Measurements from ENCODE around the gene CEMIP. TPM values are rescaled to one million over a fixed set of nuclear protein-coding genes. Genes with fewer than 3 reads are reported as not detected.

The CEMIP gene
- polyA plus RNA-seq, 1 experiment: 221 TPM

- H3K27me3 ChIP-seq (ENCODE audit: control insufficient read depth, insufficient read depth, low read length): no peaks in the 10 kb centered on the region
- no peaks in the 10 kb centered on the region for H3K9me3 ChIP-seq (ENCODE audit: control insufficient read depth, insufficient read depth, low read length)
- peak within 1 kb of the TSS; percentile 59 for H3K27ac ChIP-seq (ENCODE audit: low read depth, low read length)
- ChIA-PET POLR2A (interaction anchor here (1.8 kb wide), 1 partner anchor 11 kb away, joined by 13 read pairs; the partner anchor contains the start of gene TLNRD1), CTCF (interaction anchor here (1.8 kb wide), 1 partner anchor 277 kb away, joined by 13 read pairs; no protein-coding TSS in a partner anchor)
- DNase-seq (ENCODE audit: low read depth, low spot score): peak; percentile 81
- no peak for TF ChIP-seq CTCF (IDR thresholded peaks at IDR 0.05; ENCODE audit: low read depth, low read length)
- H3K4me3 ChIP-seq (ENCODE audit: low read depth, low read length): peak within 1 kb of the TSS; percentile 91
These were observed 210.6 kb downstream of the CEMIP start, which contains the start of gene MESD for GRCh38 chr15:80989518-80990478. MESD (minus strand) TSS chr15:80989819; CDS start chr15:80989791, 28 bp downstream.

- no peak for DNase-seq (ENCODE audit: low read depth, low spot score)
- POLR2A ChIA-PET: interaction anchor here (1.8 kb wide), 1 partner anchor 10 kb away, joined by 13 read pairs; the partner anchor contains the start of gene TLNRD1
- no peaks in the 10 kb centered on the region for H3K9me3 ChIP-seq (ENCODE audit: control insufficient read depth, insufficient read depth, low read length)
- H3K27ac ChIP-seq (ENCODE audit: low read depth, low read length): no peak overlapping the region
- H3K27me3 ChIP-seq (ENCODE audit: control insufficient read depth, insufficient read depth, low read length): no peaks in the 10 kb centered on the region
- no peak for TF ChIP-seq CTCF (IDR thresholded peaks at IDR 0.05; ENCODE audit: low read depth, low read length)
- no peak overlapping the region for H3K4me3 ChIP-seq (ENCODE audit: low read depth, low read length)
- CTCF ChIA-PET: interaction anchor here (0.9 to 1.8 kb wide), 3 partner anchors 116 to 275 kb away, joined by 3 to 13 read pairs (median 3); no protein-coding TSS in a partner anchor
These were observed 211.8 kb downstream of the CEMIP start for GRCh38 chr15:80990955-80991354.

GRCh38 chr15:80991421-80991820 is 212.3 kb downstream of the CEMIP start:
- Histone ChIP-seq H3K4me3 (ENCODE audit: low read depth, low read length) (no peak overlapping the region), H3K9me3 (ENCODE audit: control insufficient read depth, insufficient read depth, low read length) (peaks cover 2% of the 10 kb centered on the region), H3K27ac (ENCODE audit: low read depth, low read length) (no peak overlapping the region), H3K27me3 (ENCODE audit: control insufficient read depth, insufficient read depth, low read length) (no peaks in the 10 kb centered on the region)
- TF ChIP-seq CTCF (IDR thresholded peaks at IDR 0.05; ENCODE audit: low read depth, low read length): no peak
- ChIA-PET POLR2A (interaction anchor here (1.8 kb wide), 1 partner anchor 9 kb away, joined by 13 read pairs; the partner anchor contains the start of gene TLNRD1), CTCF (interaction anchor here (0.9 to 1.8 kb wide), 3 partner anchors 115 to 275 kb away, joined by 3 to 13 read pairs (median 3); no protein-coding TSS in a partner anchor)
- DNase-seq (ENCODE audit: low read depth, low spot score): no peak

GRCh38 chr15:80992006-80992405 is 212.8 kb downstream of the CEMIP start:
- no peak for TF ChIP-seq CTCF (IDR thresholded peaks at IDR 0.05; ENCODE audit: low read depth, low read length)
- Histone ChIP-seq H3K27ac (ENCODE audit: low read depth, low read length) (no peak overlapping the region), H3K27me3 (ENCODE audit: control insufficient read depth, insufficient read depth, low read length) (no peaks in the 10 kb centered on the region), H3K9me3 (ENCODE audit: control insufficient read depth, insufficient read depth, low read length) (peaks cover 7% of the 10 kb centered on the region), H3K4me3 (ENCODE audit: low read depth, low read length) (no peak overlapping the region)
- ChIA-PET POLR2A (interaction anchor here (1.8 kb wide), 1 partner anchor 8 kb away, joined by 13 read pairs; the partner anchor contains the start of gene TLNRD1), CTCF (interaction anchor here (1.0 to 1.3 kb wide), 2 partner anchors 115 to 274 kb away, joined by 3 to 8 read pairs; no protein-coding TSS in a partner anchor)
- no peak for DNase-seq (ENCODE audit: low read depth, low spot score)
